ENCODE results near the gene HSPBP1. TPM values are rescaled to one million over a fixed set of nuclear protein-coding genes. Genes with fewer than 3 reads are reported as not detected.

HSPBP1 gene
- total and polyA plus RNA-seq, 4 donors, result 9.4 to 31.6 (median 13.5) TPM

- no peak for DNase-seq (ENCODE audit: low spot score)
- 92% methylated on average over 40 of the region's 40 CpGs for WGBS
- no peaks in the 10 kb centered on the region for H3K9me3 ChIP-seq (ENCODE audit: control insufficient read depth in 4 of 4, low read length in 3 of 4)
- no peak overlapping the region for H3K27ac ChIP-seq (ENCODE audit: low read depth in 1 of 2, low read length in 2 of 2)
- peaks cover 0 to 9% (median 4%) of the 10 kb centered on the region in 4 donors for H3K4me1 ChIP-seq (ENCODE audit: control insufficient read depth in 4 of 4, insufficient read depth in 4 of 4, low read length in 3 of 4)
- peaks cover 17 to 49% (median 30%) of the 10 kb centered on the region in 4 donors for H3K36me3 ChIP-seq (ENCODE audit: control insufficient read depth in 4 of 4, insufficient read depth in 3 of 4, low read depth in 1 of 4, low read length in 3 of 4)
- no peaks in the 10 kb centered on the region for H3K27me3 ChIP-seq (ENCODE audit: control insufficient read depth in 4 of 4, insufficient read depth in 4 of 4, low read length in 3 of 4)
- no peak for TF ChIP-seq GABPA (IDR thresholded peaks at IDR 0.05 in 1 of 2, conservative IDR thresholded peaks at IDR 0.05 in 1 of 2)
- no peak for TF ChIP-seq REST (IDR thresholded peaks at IDR 0.05)
- no peak for TF ChIP-seq ATF3 (IDR thresholded peaks at IDR 0.05)
- no peak for TF ChIP-seq NR2F2 (IDR thresholded peaks at IDR 0.05)
- no peak for TF ChIP-seq TAF1 (conservative IDR thresholded peaks at IDR 0.05)
- no peak for TF ChIP-seq MAX (IDR thresholded peaks at IDR 0.05)
- TF ChIP-seq FOXA1 (IDR thresholded peaks at IDR 0.05), result no peak
- H3K9ac ChIP-seq (ENCODE audit: low read depth in 1 of 2, low read length in 2 of 2), result no peak overlapping the region
- H3K4me3 ChIP-seq (ENCODE audit: low read depth in 1 of 3, low read length in 3 of 3), result no peak overlapping the region
These were observed 33.2 kb downstream of the HSPBP1 start for GRCh38 chr19:55246462-55247451.

GRCh38 chr19:55245236-55245904 lies 34.5 kb downstream of the HSPBP1 start:
- Histone ChIP-seq H3K4me1 (ENCODE audit: control insufficient read depth in 4 of 4, insufficient read depth in 4 of 4, low read length in 3 of 4) (peaks cover 0 to 5% (median 1%) of the 10 kb centered on the region in 4 donors), H3K4me3 (ENCODE audit: low read depth in 1 of 3, low read length in 3 of 3) (no peak overlapping the region), H3K27ac (ENCODE audit: low read depth in 1 of 2, low read length in 2 of 2) (no peak overlapping the region), H3K9me3 (ENCODE audit: control insufficient read depth in 4 of 4, low read length in 3 of 4) (no peaks in the 10 kb centered on the region), H3K27me3 (ENCODE audit: control insufficient read depth in 4 of 4, insufficient read depth in 4 of 4, low read length in 3 of 4) (no peaks in the 10 kb centered on the region), H3K9ac (ENCODE audit: low read depth in 1 of 2, low read length in 2 of 2) (no peak overlapping the region), H3K36me3 (ENCODE audit: control insufficient read depth in 4 of 4, insufficient read depth in 3 of 4, low read depth in 1 of 4, low read length in 3 of 4) (peaks cover 25 to 61% (median 33%) of the 10 kb centered on the region in 4 donors)
- 96% methylated on average over 23 of the region's 23 CpGs for WGBS
- no peak for DNase-seq (ENCODE audit: low spot score)
- TF ChIP-seq FOXA1 (IDR thresholded peaks at IDR 0.05), result no peak
- no peak for TF ChIP-seq JUND (IDR thresholded peaks at IDR 0.05)
- TF ChIP-seq HNF4G (IDR thresholded peaks at IDR 0.05), result no peak
- TF ChIP-seq RXRA (IDR thresholded peaks at IDR 0.05), result no peak
- TF ChIP-seq MAX (IDR thresholded peaks at IDR 0.05), result no peak
